Measurements from ENCODE around the gene DMAC2.
"Not testable (repeated sequence)": the region's sequence is repeated elsewhere in the genome, so short reads cannot be mapped to it uniquely, and the experiment has no call there.

Gene DMAC2

GRCh38 chr19:41476583-41476982 is 36.9 kb upstream of the DMAC2 start:
- H3K79me2 ChIP-seq (ENCODE audit: insufficient read depth, low read length), result no peaks in the 10 kb centered on the region
- no peak overlapping the region for H3K27ac ChIP-seq (ENCODE audit: low read length)
- H3K4me2 ChIP-seq (ENCODE audit: insufficient read depth, low read length), result no peak overlapping the region
- ATAC-seq (ENCODE audit: insufficient read depth, low read depth), result no peak
- H3K4me3 ChIP-seq (ENCODE audit: low read depth in 1 of 2, low read length in 2 of 2), result no peak overlapping the region
- H3K4me1 ChIP-seq (ENCODE audit: insufficient read depth, low read length), result no peaks in the 10 kb centered on the region
- no peak for TF ChIP-seq CTCF (IDR thresholded peaks at IDR 0.05; ENCODE audit: borderline replicate concordance, extremely low read depth, low read length, poor library complexity, severe bottlenecking)
- TF ChIP-seq EZH2 (IDR thresholded peaks at IDR 0.05; ENCODE audit: borderline replicate concordance, low read depth, low read length, severe bottlenecking), result no peak
- no peak overlapping the region for H3K9ac ChIP-seq (ENCODE audit: low read depth, low read length)
- no peaks in the 10 kb centered on the region; the same call in 1 of the 2 replicates for H4K20me1 ChIP-seq (ENCODE audit: insufficient read depth, low read length)
- H3K9me3 ChIP-seq (ENCODE audit: insufficient read depth, low read length, severe bottlenecking), result no peaks in the 10 kb centered on the region
- no peak overlapping the region for H2AFZ ChIP-seq (ENCODE audit: low read depth, low read length)
- peaks cover 14% of the 10 kb centered on the region for H3K27me3 ChIP-seq (ENCODE audit: insufficient read depth, low read length, poor library complexity)
- no peak for DNase-seq
- H3K36me3 ChIP-seq (ENCODE audit: insufficient read depth, low read length), result no peaks in the 10 kb centered on the region

- H3K27me3 ChIP-seq (ENCODE audit: insufficient read depth, low read length, poor library complexity); H4K20me1 ChIP-seq (ENCODE audit: insufficient read depth, low read length); H3K4me2 ChIP-seq (ENCODE audit: insufficient read depth, low read length); ATAC-seq (ENCODE audit: insufficient read depth, low read depth); H2AFZ ChIP-seq (ENCODE audit: low read depth, low read length); H3K9me3 ChIP-seq (ENCODE audit: insufficient read depth, low read length, severe bottlenecking); H3K79me2 ChIP-seq (ENCODE audit: insufficient read depth, low read length); H3K4me1 ChIP-seq (ENCODE audit: insufficient read depth, low read length); H3K36me3 ChIP-seq (ENCODE audit: insufficient read depth, low read length); H3K27ac ChIP-seq (ENCODE audit: low read length); H3K9ac ChIP-seq (ENCODE audit: low read depth, low read length); H3K4me3 ChIP-seq (ENCODE audit: low read depth in 1 of 2, low read length in 2 of 2); DNase-seq: not testable (repeated sequence)
Measured at GRCh38 chr19:41463257-41464256, 23.8 kb upstream of the DMAC2 start.

GRCh38 chr19:41462497-41462896 is 22.8 kb upstream of the DMAC2 start:
- Histone ChIP-seq H3K4me2 (ENCODE audit: insufficient read depth, low read length) (no peak overlapping the region), H3K4me3 (ENCODE audit: low read depth in 1 of 2, low read length in 2 of 2) (no peak overlapping the region), H3K27me3 (ENCODE audit: insufficient read depth, low read length, poor library complexity) (peaks cover 7% of the 10 kb centered on the region), H2AFZ (ENCODE audit: low read depth, low read length) (no peak overlapping the region), H3K27ac (ENCODE audit: low read length) (no peak overlapping the region), H4K20me1 (ENCODE audit: insufficient read depth, low read length) (no peaks in the 10 kb centered on the region), H3K9ac (ENCODE audit: low read depth, low read length) (no peak overlapping the region), H3K36me3 (ENCODE audit: insufficient read depth, low read length) (no peaks in the 10 kb centered on the region), H3K79me2 (ENCODE audit: insufficient read depth, low read length) (no peaks in the 10 kb centered on the region), H3K4me1 (ENCODE audit: insufficient read depth, low read length) (no peaks in the 10 kb centered on the region), H3K9me3 (ENCODE audit: insufficient read depth, low read length, severe bottlenecking) (no peaks in the 10 kb centered on the region)
- TF ChIP-seq EZH2 (IDR thresholded peaks at IDR 0.05; ENCODE audit: borderline replicate concordance, low read depth, low read length, severe bottlenecking) (no peak), CTCF (IDR thresholded peaks at IDR 0.05; ENCODE audit: borderline replicate concordance, extremely low read depth, low read length, poor library complexity, severe bottlenecking) (no peak)
- DNase-seq (no peak), ATAC-seq (ENCODE audit: insufficient read depth, low read depth) (no peak)

- ATAC-seq (ENCODE audit: insufficient read depth, low read depth) (peak; percentile 59; the same call in 1 of the 3 replicates), DNase-seq (no peak)
- TF ChIP-seq EZH2 (IDR thresholded peaks at IDR 0.05; ENCODE audit: borderline replicate concordance, low read depth, low read length, severe bottlenecking) (no peak), CTCF (IDR thresholded peaks at IDR 0.05; ENCODE audit: borderline replicate concordance, extremely low read depth, low read length, poor library complexity, severe bottlenecking) (no peak)
- no peak overlapping the region for H3K4me3 ChIP-seq (ENCODE audit: low read depth in 1 of 2, low read length in 2 of 2)
- no peaks in the 10 kb centered on the region for H3K9me3 ChIP-seq (ENCODE audit: insufficient read depth, low read length, severe bottlenecking)
- H3K9ac ChIP-seq (ENCODE audit: low read depth, low read length), result no peak overlapping the region
- H3K27me3 ChIP-seq (ENCODE audit: insufficient read depth, low read length, poor library complexity), result peaks cover 7% of the 10 kb centered on the region
- H3K4me1 ChIP-seq (ENCODE audit: insufficient read depth, low read length), result no peaks in the 10 kb centered on the region
- H3K79me2 ChIP-seq (ENCODE audit: insufficient read depth, low read length), result no peaks in the 10 kb centered on the region
- H2AFZ ChIP-seq (ENCODE audit: low read depth, low read length), result no peak overlapping the region
- no peaks in the 10 kb centered on the region for H3K36me3 ChIP-seq (ENCODE audit: insufficient read depth, low read length)
- H3K27ac ChIP-seq (ENCODE audit: low read length), result no peak overlapping the region
- H3K4me2 ChIP-seq (ENCODE audit: insufficient read depth, low read length), result no peak overlapping the region
- H4K20me1 ChIP-seq (ENCODE audit: insufficient read depth, low read length), result no peaks in the 10 kb centered on the region
Measured at GRCh38 chr19:41457241-41457640, 17.5 kb upstream of the DMAC2 start.
